Measurements from ENCODE around the gene DENND2A. TPM values are rescaled to one million over a fixed set of nuclear protein-coding genes. Genes with fewer than 3 reads are reported as not detected.
"Not testable (repeated sequence)": the region's sequence is repeated elsewhere in the genome, so short reads cannot be mapped to it uniquely, and the experiment has no call there.

Gene DENND2A
- total RNA-seq, 1 experiment from 2014 or later: 10.7 TPM

DNA sequence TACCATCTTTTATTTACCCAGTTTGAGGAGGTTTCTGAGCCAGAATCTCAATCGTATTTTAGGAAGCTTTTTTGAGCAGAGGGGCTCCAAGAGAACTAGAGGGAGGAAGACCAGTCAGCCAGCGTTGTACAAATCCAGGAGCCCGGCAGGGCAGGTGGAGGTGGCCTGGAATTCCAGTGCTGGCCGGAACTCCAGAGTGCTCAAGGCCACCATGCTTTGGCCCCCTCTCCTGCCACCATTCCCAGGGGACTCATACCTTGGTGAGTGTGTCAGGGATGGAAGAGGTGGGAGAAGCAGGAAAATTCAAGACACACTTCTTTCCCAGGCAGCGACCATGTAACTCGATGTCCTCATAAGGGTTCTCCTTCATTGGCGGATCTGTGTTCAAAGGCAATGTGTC lies 55.3 kb downstream of the DENND2A start:
- H3K4me3 ChIP-seq: no peak overlapping the region
- no peaks in the 10 kb centered on the region for H3K9me3 ChIP-seq (replicated peaks)
- H3K36me3 ChIP-seq: peaks cover 30% of the 10 kb centered on the region
- H3K4me1 ChIP-seq: no peaks in the 10 kb centered on the region
- H3K27me3 ChIP-seq: no peaks in the 10 kb centered on the region
- H3K27ac ChIP-seq: no peak overlapping the region
- no peak for DNase-seq

DNA sequence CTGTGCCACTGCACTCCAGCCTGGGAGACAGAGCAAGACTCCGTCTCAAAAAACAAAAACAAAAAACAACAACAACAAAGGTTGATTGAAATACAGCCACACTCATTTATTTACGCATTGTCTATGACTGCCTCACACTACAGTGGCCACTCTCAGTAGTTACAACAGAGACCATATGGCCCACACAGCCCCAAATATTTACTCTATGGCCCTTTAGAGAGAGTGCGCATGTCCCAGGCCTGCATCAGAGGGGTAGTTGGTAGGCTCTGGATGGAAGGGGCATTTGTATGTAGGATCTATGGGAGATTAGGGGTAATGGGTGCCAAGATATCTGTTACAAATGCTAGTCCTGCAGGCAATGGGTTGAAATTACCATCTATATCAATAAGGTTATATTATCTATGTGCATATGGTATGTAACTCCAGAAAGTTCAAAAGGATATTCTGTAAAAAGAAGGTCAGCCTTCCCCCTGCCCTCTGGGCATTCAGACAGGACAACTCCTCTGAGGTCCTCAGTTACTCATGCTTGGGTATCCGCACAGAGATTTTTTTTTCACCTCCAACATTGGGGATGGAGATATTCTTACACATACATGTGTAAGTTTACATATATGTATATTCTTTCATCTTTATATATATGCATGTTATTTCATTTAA lies 56.3 kb downstream of the DENND2A start:
- no peaks in the 10 kb centered on the region for H3K27me3 ChIP-seq
- no peaks in the 10 kb centered on the region for H3K4me1 ChIP-seq
- peaks cover 30% of the 10 kb centered on the region for H3K36me3 ChIP-seq
- no peak for DNase-seq
- H3K4me3 ChIP-seq: no peak overlapping the region
- H3K27ac ChIP-seq: no peak overlapping the region
- H3K9me3 ChIP-seq (replicated peaks): no peaks in the 10 kb centered on the region

DNA sequence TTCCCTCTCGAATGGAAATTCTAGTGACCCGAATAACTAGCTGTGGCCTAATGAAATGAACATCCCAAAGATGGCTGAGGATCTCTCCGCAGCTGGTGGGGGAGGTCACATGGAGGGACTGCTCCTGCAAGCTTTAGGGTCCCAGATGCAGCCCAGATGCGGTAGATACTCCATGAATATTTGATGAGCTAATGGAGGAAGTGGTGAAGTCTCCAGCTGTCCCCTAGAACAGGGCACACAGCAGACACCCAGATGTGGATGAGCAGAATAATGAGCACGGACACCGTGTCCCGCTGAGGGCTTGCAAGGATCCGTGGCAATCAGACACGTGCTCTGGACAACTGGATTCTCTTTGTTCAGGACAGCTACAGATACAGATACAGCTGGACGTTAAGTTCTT lies 59.2 kb downstream of the DENND2A start:
- H3K27me3 ChIP-seq: no peaks in the 10 kb centered on the region
- no peaks in the 10 kb centered on the region for H3K4me1 ChIP-seq

DNA sequence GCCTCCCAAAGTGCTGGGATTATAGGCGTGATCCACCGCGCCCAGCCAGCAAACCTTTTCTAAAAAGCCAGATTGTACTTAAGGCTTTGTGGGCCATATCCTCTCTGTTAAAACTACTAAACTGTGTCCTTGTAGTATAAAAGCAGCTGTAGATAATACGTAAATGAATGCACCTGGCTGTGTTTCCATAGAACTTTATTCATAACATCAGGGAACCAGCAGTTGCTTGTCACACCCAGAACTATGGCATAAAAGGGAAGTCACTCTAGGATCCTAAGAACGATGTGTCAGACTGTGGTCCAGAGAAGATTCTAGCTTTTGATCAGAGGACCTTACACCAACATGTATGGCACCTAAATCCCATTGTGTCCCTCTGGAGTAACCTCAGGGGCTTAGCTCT lies 63.0 kb downstream of the DENND2A start:
- H3K4me3 ChIP-seq: no peak overlapping the region
- no peak overlapping the region for H3K27ac ChIP-seq
- H3K9me3 ChIP-seq (replicated peaks): no peaks in the 10 kb centered on the region
- DNase-seq: no peak
- H3K36me3 ChIP-seq: peaks cover 5% of the 10 kb centered on the region
- H3K4me1 ChIP-seq: no peaks in the 10 kb centered on the region
- no peaks in the 10 kb centered on the region for H3K27me3 ChIP-seq

More for the DNA sequence above, 59.2 kb downstream of the DENND2A start:
- no peak overlapping the region for H3K4me3 ChIP-seq
- peaks cover 24% of the 10 kb centered on the region for H3K36me3 ChIP-seq
- peak; percentile 32 to 67 for DNase-seq
- no peaks in the 10 kb centered on the region for H3K9me3 ChIP-seq (replicated peaks)
- H3K27ac ChIP-seq: no peak overlapping the region

DNA sequence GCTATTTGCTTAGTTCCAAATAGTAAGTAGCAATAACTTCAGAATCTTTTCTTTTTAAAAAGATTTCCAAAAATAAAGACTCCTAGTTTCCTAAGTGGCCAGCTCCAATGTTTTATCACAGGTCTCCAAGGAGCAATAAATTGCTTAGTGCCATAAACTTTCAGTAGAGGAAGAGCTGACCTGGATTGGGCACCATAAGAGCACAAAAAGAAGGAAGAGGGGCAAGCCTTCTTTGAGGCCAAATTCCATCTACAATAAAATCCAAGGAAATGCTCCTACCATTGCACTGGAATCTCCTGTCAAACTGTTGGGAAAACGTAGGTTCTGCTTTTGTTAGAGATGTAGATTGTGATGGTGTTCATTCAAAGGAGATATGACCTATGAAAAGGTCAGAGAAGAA lies 64.0 kb downstream of the DENND2A start:
- H3K27ac ChIP-seq: no peak overlapping the region
- H3K4me3 ChIP-seq: no peak overlapping the region
- no peaks in the 10 kb centered on the region for H3K27me3 ChIP-seq
- H3K9me3 ChIP-seq (replicated peaks): no peaks in the 10 kb centered on the region
- no peak for DNase-seq
- H3K36me3 ChIP-seq: peaks cover 5% of the 10 kb centered on the region
- H3K4me1 ChIP-seq: no peaks in the 10 kb centered on the region

DNA sequence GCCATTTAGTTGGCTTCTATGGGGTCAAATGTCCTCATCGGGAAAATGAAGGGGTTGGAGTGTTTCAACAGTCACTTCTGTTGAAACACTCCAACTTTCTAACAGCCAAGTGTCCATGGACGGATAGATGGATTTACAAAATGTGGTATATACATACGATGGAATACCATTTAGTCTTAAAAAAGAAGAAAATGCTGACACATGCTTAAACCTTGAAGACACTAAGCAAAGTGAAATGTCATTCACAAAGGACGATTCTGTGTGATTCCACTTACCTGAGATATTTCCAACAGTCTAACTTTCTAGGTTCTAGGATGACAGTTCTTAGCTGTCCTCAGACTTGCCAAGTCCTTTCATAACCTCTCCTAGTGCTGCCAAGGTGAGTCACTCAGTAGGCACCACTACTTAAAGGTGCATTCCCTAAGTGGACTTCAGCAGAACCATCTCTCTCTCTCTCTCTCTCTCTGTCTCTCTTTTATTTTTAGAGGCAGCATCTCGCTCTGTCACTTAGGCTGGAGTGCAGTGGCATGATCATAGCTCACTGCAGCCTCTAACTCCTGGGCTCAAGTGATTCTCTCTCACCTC lies 69.0 kb downstream of the DENND2A start:
- no peak overlapping the region for H3K27ac ChIP-seq
- H3K4me3 ChIP-seq: no peak overlapping the region
- no peaks in the 10 kb centered on the region for H3K4me1 ChIP-seq
- H3K27me3 ChIP-seq: no peaks in the 10 kb centered on the region
- no peak for DNase-seq
- peaks cover 10% of the 10 kb centered on the region for H3K36me3 ChIP-seq
- H3K9me3 ChIP-seq (replicated peaks): no peaks in the 10 kb centered on the region

DNA sequence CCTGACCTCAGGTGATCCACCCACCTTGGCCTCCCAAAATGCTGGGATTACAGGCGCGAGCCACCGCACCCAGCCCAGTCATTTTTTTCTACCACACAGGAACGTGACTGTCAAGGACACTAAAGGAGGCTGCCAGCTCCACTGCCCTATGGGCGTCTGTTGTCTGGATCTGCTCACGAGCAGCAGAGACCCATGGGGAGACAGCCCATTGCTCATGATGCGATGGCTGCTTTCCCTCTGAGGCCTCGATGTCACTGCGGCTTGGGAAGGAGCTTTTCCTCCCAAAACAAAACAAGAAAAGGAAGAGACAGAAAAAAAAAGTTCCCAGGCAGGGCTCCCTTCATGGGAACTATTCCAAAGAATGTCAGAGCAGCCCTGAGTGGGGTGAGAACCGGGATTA lies 70.5 kb downstream of the DENND2A start:
- no peaks in the 10 kb centered on the region for H3K9me3 ChIP-seq (replicated peaks)
- no peak for DNase-seq
- H3K27me3 ChIP-seq: no peaks in the 10 kb centered on the region
- no peaks in the 10 kb centered on the region for H3K4me1 ChIP-seq
- peaks cover 7% of the 10 kb centered on the region for H3K36me3 ChIP-seq
- no peak overlapping the region for H3K27ac ChIP-seq
- H3K4me3 ChIP-seq: no peak overlapping the region

DNA sequence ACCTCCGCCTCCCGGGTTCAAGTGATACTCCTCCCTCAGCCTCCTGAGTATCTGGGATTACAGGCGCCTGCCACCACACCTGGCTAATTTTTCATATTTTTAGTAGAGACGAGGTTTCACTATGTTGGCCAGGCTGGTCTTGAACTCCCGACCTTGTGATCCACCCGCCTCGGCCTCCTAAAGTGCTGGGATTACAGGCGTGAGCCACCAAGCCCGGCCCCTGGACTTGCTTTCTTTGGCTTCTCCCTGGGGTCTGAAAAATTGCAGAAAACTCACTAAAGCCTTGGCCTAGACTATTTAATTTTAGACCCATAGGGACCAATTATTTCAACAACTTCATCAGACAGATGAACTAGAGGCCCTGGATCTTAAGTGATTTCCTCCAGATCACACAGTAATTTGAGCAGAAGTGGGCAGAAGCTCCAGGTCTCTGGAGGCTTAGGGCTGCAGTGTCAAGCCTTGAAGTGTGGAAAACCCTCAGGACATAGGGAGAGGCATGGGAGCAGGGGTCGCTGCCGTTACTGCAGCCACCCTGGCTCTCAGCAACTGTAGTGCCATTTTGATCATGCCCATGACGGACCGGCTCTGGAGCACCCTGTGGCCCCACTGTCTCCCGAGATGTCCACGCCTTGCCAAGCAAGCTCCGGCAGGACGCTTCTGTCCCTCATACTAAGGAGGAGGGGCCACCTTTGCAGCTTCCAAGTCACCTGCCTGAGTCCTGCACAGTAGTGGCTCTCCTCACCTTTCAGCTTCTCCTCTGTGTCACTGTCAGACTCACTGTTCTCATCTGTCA lies 72.4 kb downstream of the DENND2A start:
- no peaks in the 10 kb centered on the region for H3K9me3 ChIP-seq (replicated peaks)
- no peaks in the 10 kb centered on the region for H3K27me3 ChIP-seq
- no peak overlapping the region for H3K4me3 ChIP-seq
- H3K4me1 ChIP-seq: no peaks in the 10 kb centered on the region
- no peak overlapping the region for H3K27ac ChIP-seq
- DNase-seq: no peak
- H3K36me3 ChIP-seq: peaks cover 7% of the 10 kb centered on the region

DNA sequence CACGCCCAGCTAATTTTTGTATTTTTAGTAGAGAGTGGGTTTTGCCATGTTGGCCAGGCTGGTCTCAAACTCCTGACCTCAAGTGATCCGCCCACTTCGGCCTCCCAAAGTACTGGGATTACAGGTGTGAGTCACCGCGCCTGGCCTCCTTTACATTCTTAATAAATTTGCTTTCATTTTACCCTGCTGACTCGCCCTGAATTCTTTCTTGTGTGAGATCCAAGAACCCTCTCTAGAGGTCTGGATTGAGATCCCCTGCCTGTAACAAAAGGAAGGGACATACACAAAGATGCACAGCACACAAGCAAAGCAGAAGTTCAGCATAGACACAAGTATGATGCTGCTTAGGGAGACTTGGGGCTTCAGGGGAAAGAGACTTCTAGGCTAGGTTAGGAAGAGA lies 74.4 kb downstream of the DENND2A start:
- not testable (repeated sequence) for H3K27me3 ChIP-seq, H3K27ac ChIP-seq
- peak in 1 of 2 experiments; percentile 13 for DNase-seq

DNA sequence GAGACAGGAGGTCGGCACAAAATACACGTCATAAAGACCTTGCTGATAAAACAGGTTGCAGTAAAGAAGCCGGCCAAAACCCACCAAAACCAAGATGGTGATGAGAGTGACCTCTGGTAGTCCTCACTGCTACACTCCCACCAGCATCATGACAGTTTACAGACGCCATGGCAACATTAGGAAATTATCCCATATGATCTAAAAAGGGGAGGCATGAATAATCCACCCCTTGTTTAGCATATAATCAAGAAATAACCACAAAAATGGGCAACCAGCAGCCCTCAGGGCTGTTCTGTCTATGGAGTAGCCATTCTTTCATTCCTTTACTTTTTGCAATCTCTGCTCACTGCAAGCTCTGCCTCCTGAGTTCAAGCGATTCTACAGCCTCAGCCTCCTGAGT lies 74.9 kb downstream of the DENND2A start:
- H3K4me1 ChIP-seq; H3K36me3 ChIP-seq; H3K9me3 ChIP-seq (replicated peaks); DNase-seq; H3K27me3 ChIP-seq; H3K4me3 ChIP-seq; H3K27ac ChIP-seq: not testable (repeated sequence)

More for the DNA sequence above, 74.4 kb downstream of the DENND2A start:
- not testable (repeated sequence) for H3K36me3 ChIP-seq; H3K4me3 ChIP-seq; H3K9me3 ChIP-seq (replicated peaks); H3K4me1 ChIP-seq

DNA sequence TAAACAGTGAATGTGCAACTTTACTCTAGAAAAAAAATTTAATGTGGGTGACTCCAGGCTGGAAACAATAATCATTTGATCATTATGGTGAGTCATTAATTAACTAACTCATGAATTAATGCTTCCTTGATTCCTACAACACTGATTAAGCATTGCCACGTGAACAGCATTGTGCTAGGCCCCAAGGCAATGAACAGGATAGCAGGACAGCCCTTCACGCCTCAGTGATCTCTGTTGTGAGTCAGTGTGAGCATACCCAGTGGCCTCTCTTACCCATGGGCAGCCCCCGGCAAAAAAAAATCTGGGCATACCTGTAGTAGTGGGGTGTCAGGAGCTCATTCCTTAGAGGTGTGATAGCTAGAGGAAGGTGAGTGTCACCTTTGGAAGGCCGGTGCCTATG lies 76.0 kb downstream of the DENND2A start:
- Histone ChIP-seq H3K4me3 (no peak overlapping the region), H3K9me3 (replicated peaks) (no peaks in the 10 kb centered on the region), H3K4me1 (no peaks in the 10 kb centered on the region), H3K27ac (no peak overlapping the region), H3K27me3 (no peaks in the 10 kb centered on the region), H3K36me3 (peaks cover 7% of the 10 kb centered on the region)
- DNase-seq: no peak

DNA sequence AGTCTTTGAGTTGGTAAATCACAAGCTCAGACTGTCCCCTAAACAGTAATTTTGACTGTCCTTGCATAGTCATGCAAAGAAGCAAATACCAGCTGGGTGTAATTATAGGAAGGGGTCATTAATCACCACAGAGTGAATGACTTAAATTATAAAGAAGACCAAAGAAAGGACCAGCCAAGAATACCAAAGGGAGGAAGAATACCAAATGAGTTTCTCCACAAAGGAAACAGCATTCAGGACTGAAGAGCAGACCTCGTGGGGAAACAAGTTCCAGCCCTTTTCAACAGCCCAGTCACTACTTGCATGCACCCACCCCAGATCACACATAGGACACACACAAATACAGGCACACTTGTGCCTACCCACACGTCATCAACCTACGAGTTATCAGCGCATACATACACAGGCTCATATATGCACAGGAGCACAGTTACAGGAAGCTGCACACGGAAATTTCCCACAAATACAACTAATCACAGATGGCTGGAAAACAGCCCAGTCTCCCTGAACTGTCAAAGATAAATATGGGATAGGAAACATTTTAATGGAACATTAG lies 77.6 kb downstream of the DENND2A start:
- DNase-seq: no peak
- Histone ChIP-seq H3K4me1 (no peaks in the 10 kb centered on the region), H3K27me3 (no peaks in the 10 kb centered on the region), H3K4me3 (no peak overlapping the region), H3K9me3 (replicated peaks) (no peaks in the 10 kb centered on the region), H3K27ac (no peak overlapping the region), H3K36me3 (peaks cover 11% of the 10 kb centered on the region)

DNA sequence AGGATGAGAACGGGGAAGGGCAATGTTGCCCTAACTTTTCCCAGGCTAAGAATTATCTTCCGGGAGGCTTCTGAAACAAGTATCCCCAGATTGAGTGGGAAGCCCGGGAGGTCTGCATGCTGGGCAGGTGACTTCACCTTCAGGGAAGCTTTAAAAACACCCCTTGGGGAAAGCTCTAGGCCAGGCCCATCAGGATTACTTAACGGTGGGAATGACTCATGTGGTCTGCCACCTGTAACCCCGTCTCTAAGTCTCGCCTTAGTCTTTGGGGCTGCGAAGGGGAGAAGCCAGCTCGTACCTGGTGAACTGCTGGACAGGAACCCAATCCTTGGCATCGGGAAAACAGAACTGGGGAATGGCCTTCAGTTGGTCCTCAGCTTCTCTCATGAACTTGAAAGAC lies 81.2 kb downstream of the DENND2A start:
- Histone ChIP-seq H3K4me1 (no peaks in the 10 kb centered on the region), H3K4me3 (no peak overlapping the region), H3K36me3 (peaks cover 25% of the 10 kb centered on the region), H3K27me3 (no peaks in the 10 kb centered on the region), H3K9me3 (replicated peaks) (no peaks in the 10 kb centered on the region), H3K27ac (no peak overlapping the region)
- DNase-seq: no peak

DNA sequence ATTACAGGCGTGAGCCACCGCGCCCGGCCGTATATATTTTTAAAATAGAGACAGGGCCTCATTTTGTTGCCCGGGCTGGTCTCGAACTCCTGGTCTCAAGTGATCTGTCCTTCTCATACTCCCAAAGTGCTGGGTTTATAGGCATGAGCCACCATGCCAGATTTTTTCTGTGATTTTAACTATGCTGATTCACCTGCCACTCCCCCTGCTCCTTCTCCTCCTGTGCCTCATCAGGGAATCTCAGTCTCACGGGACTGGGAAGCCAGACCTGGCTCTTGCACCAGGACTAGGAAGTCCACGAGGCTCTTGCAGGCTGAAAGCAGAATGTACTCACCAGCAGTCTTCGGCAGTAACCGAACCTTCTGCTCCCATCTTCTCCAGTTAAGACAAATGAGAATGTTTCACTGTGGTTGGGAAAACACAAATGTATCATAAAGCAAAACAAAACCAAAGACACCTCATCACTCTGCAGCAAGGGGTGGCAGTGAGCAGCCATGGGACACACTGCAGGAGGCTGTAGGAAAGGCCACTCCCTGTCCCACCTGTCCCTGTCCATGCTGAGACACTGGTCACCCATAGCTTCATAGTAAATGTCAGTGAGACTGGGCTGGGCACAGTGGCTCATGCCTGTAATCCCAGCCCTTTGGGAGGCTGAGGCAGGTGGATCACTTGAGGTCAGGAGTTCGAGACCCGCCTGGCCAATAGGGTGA lies 82.6 kb downstream of the DENND2A start:
- H3K4me1 ChIP-seq: no peaks in the 10 kb centered on the region
- no peak overlapping the region for H3K4me3 ChIP-seq
- no peaks in the 10 kb centered on the region for H3K9me3 ChIP-seq (replicated peaks)
- DNase-seq: no peak
- H3K36me3 ChIP-seq: peaks cover 25% of the 10 kb centered on the region
- H3K27ac ChIP-seq: no peak overlapping the region
- H3K27me3 ChIP-seq: no peaks in the 10 kb centered on the region

DNA sequence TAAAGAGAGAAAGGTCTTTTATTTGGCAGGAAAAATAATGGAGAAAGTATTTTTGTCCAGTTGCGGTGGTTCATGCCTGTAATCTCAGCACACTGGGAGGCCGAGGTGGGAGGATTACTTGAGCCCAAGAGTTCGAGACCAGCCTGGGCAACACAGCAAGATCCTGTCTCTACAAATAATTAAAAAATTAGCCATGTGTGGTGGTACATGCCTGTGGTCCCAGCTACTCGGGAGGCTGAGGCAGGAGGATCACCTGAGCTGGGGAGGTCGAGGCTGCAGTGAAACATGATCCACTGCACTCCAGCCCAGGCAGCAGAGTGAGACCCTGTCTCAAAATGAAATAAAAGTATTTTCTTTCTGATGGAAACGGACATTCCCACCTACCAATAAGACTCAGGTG lies 83.5 kb downstream of the DENND2A start:
- Histone ChIP-seq H3K27me3 (no peaks in the 10 kb centered on the region), H3K4me3 (no peak overlapping the region), H3K36me3 (peaks cover 25% of the 10 kb centered on the region), H3K27ac (no peak overlapping the region), H3K9me3 (replicated peaks) (no peaks in the 10 kb centered on the region), H3K4me1 (no peaks in the 10 kb centered on the region)
- no peak for DNase-seq
